ENCODE data around the gene MAPK4. TPM values are rescaled to one million over a fixed set of nuclear protein-coding genes. Genes with fewer than 3 reads are reported as not detected.

MAPK4 gene
- polyA plus RNA-seq, 1 experiment: not detected

- TF ChIP-seq, protein P1, sequence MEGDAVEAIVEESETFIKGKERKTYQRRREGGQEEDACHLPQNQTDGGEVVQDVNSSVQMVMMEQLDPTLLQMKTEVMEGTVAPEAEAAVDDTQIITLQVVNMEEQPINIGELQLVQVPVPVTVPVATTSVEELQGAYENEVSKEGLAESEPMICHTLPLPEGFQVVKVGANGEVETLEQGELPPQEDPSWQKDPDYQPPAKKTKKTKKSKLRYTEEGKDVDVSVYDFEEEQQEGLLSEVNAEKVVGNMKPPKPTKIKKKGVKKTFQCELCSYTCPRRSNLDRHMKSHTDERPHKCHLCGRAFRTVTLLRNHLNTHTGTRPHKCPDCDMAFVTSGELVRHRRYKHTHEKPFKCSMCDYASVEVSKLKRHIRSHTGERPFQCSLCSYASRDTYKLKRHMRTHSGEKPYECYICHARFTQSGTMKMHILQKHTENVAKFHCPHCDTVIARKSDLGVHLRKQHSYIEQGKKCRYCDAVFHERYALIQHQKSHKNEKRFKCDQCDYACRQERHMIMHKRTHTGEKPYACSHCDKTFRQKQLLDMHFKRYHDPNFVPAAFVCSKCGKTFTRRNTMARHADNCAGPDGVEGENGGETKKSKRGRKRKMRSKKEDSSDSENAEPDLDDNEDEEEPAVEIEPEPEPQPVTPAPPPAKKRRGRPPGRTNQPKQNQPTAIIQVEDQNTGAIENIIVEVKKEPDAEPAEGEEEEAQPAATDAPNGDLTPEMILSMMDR (IDR thresholded peaks at IDR 0.05; ENCODE audit: insufficient read depth, low read depth, low read length): no peak
- Histone ChIP-seq H3K27me3 (ENCODE audit: control insufficient read depth, insufficient read depth, low read length) (no peaks in the 10 kb centered on the region), H3K4me3 (ENCODE audit: low read depth, low read length) (no peak overlapping the region), H3K36me3 (ENCODE audit: control insufficient read depth, insufficient read depth, low read length) (no peaks in the 10 kb centered on the region)
- ChIA-PET CTCF (no interaction called here), POLR2A (no interaction called here)
- no peak for DNase-seq (ENCODE audit: low read depth)
Measured at GRCh38 chr18:50742952-50743351, 183.1 kb downstream of the MAPK4 start.

- no peaks in the 10 kb centered on the region for H3K27me3 ChIP-seq (ENCODE audit: control insufficient read depth, insufficient read depth, low read length)
Measured at GRCh38 chr18:50744253-50744652, 184.4 kb downstream of the MAPK4 start.

GRCh38 chr18:50745945-50746344 is 186.1 kb downstream of the MAPK4 start:
- Histone ChIP-seq H3K36me3 (ENCODE audit: control insufficient read depth, insufficient read depth, low read length) (no peaks in the 10 kb centered on the region), H3K27me3 (ENCODE audit: control insufficient read depth, insufficient read depth, low read length) (no peaks in the 10 kb centered on the region), H3K4me3 (ENCODE audit: low read depth, low read length) (no peak overlapping the region)
- CTCF ChIA-PET: no interaction called here
- POLR2A ChIA-PET: no interaction called here
- no peak for DNase-seq (ENCODE audit: low read depth)
- TF ChIP-seq, protein P1 (IDR thresholded peaks at IDR 0.05; ENCODE audit: insufficient read depth, low read depth, low read length): no peak

More at GRCh38 chr18:50744253-50744652, 184.4 kb downstream of the MAPK4 start:
- Histone ChIP-seq H3K36me3 (ENCODE audit: control insufficient read depth, insufficient read depth, low read length) (no peaks in the 10 kb centered on the region), H3K4me3 (ENCODE audit: low read depth, low read length) (no peak overlapping the region)
- CTCF ChIA-PET: no interaction called here
- DNase-seq (ENCODE audit: low read depth): no peak
- POLR2A ChIA-PET: no interaction called here
- TF ChIP-seq, protein P1 (IDR thresholded peaks at IDR 0.05; ENCODE audit: insufficient read depth, low read depth, low read length): no peak

DNA sequence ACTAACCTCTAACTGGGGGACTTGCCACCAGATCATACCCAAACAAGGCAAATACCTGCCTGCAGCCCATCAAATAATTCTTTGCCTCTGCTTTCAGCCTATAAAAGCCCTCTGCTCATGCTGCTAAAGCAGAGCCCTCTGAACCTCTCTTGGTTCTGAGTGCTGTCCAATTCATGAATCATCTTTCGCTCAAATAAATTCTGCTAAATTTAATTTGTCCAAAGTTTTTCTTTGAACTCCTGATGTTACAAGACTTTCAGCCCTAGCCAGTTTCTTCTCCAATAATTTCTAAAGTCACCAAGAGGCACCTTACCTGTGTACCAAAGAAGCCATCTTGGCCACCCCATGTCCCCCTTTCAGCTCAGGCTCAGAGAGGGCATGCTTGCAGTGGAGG is 188.0 kb downstream of the MAPK4 start:
- DNase-seq (ENCODE audit: low read depth): no peak
- Histone ChIP-seq H3K4me3 (ENCODE audit: low read depth, low read length) (no peak overlapping the region), H3K27me3 (ENCODE audit: control insufficient read depth, insufficient read depth, low read length) (no peaks in the 10 kb centered on the region), H3K36me3 (ENCODE audit: control insufficient read depth, insufficient read depth, low read length) (no peaks in the 10 kb centered on the region)
- TF ChIP-seq, protein P1 (IDR thresholded peaks at IDR 0.05; ENCODE audit: insufficient read depth, low read depth, low read length): no peak
- ChIA-PET POLR2A (interaction anchor here (0.6 kb wide), 1 partner anchor 48 kb away, joined by 3 read pairs; no protein-coding TSS in a partner anchor), CTCF (no interaction called here)

DNA sequence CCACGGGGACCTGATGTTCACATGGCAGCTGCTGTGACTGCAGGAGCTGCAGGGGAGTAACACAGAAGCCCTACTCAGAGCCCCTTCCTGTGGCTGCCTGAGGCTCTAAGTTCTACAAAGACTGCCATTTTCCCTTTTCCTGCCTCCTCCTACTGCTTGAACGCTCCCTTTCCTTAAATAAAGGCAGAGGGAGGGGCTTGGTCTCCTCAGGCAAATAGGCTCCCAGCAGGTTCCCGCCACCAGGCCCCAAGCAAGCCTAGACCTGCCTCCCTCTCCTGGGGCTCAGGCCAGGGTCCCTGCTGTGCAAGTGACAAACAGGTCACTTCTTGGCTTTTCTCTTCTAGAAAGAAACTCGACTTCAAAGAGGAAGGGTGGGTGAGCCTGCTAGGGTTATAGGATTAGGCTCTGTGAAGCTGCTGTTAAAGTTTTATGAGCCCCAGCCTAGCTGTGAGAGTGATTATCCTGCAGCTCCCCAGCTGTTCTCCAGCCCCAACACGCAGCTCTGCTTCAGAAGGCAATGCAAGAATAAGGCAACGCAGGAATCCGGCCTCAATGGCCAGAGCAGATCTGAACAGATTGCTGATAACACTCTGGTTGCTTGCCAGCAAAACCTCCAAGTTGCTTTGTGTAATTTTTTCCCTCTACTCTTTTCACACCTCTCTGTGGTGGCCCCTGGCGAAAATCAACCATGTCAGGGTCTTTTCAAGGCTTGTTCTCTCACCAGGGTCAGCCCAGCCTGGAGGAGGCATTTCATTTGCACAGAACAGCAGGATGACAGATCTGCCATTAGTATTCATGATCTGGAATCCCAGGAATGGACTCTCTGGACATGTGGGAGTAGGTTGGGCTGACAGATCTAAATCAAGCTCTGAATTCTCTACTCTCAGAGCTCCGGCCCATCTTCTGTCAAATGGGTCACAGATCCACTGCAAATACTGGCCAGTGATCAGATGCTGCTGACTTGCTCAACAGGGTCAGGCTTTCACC is 188.6 kb downstream of the MAPK4 start:
- TF ChIP-seq, protein P1 (IDR thresholded peaks at IDR 0.05; ENCODE audit: insufficient read depth, low read depth, low read length): no peak
- no peak overlapping the region for H3K4me3 ChIP-seq (ENCODE audit: low read depth, low read length)
- no peaks in the 10 kb centered on the region for H3K27me3 ChIP-seq (ENCODE audit: control insufficient read depth, insufficient read depth, low read length)
- ChIA-PET POLR2A (no interaction called here), CTCF (no interaction called here)
- no peak for DNase-seq (ENCODE audit: low read depth)
- H3K36me3 ChIP-seq (ENCODE audit: control insufficient read depth, insufficient read depth, low read length): no peaks in the 10 kb centered on the region
